Fibroblast of the conjunctiva (primary cell): Measurements from ENCODE around the gene MYO18A.
"Not testable (repeated sequence)": the region's sequence is repeated elsewhere in the genome, so short reads cannot be mapped to it uniquely, and the experiment has no call there.

Experiments
- DNase-seq: peaks from one replicate; pipeline ENCODE4 v3.0.0-alpha.2; 2010; ENCODE audit warnings: low read depth

Gene MYO18A

GRCh38 chr17:29148257-29148789, 31.9 kb downstream of the MYO18A start:
- no peak for DNase-seq

DNA sequence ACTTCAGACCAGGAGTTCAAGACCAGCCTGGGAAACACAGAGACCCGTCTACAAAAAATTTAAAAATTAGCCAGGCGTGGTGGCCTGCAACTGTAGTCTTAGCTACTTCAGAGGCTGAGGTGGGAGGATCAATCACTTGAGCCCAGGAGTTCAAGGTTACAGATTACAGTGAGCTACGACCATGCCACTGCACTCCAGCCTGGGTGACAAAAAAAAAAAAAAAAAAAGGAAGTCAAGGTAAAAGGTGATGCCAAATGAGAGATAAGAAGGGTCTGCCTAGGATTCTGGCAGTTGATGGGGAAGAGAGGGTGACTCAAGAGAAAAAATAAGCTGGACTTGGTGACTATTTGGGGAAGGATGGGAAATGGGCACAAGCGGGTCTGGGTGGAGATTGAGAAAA, 32.5 kb downstream of the MYO18A start:
- DNase-seq, result no peak

GRCh38 chr17:29147228-29147627, 33.0 kb downstream of the MYO18A start:
- DNase-seq, result not testable (repeated sequence)

DNA sequence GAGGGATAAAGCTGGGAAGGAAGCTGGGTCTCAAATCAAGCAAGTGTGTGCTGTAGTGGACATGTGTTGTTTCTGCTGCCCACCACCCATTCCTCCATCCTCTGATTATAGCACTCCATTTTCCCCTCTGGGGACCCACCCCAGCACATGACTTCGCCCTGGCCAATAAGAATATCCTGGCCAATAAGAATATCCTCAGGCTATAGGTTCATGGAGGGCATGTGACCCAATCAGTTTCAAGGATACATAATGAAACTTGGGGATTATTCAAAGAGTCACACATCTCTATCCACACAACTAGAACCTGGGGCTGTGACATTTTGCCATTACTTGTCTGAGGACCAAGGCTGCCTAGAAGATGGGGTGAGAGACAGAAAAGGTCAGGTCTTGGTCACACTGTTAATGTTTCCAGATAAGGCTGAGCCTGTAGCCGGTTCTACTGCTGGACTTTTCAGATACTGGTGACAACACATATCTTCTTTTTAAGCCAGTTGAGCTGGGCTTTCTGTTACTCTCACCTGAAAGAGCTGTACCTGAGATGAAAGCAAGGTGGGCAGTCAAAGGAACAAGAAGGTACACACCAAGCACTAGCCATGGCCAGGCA, 33.7 kb downstream of the MYO18A start:
- no peak for DNase-seq

DNA sequence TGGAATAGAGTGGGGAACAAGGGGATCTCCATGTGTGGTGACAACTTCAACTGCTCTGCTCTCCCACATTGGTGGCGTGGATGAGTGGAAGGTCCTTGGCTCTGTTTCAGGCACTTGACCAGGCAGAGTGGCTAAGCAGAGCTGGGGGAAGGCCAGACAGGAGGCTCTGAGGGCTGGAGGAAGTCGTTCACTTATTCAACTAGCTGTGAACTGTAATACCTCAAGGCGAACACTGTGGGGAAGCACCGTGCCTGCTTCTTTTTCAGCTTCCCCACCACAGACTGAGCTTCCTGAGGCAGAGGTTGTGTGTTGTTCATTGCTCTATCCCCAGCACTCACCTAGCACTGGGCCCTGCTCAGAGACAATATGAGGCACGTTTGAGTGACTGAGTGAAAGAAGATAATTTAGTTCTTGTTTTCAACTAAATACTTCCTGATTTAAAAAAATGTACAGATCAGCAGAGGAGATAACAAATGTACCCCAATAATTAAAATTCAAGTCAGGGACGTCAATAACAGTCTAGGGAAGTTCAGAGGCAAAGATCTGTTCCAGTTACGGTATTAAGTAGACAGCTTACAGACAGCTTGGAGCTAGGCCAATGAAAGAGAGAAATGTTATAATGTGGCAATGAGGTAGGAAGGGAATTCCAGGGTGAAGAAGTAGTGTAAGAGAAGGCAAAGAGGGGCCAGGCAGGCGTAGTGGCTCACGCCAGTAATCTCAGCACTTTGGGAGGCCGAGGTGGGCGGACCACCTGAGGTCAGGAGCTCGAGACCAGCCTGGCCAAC, 34.7 kb downstream of the MYO18A start:
- DNase-seq, result peak; percentile 78

GRCh38 chr17:29143894-29144293, 36.3 kb downstream of the MYO18A start:
- DNase-seq, result no peak

DNA sequence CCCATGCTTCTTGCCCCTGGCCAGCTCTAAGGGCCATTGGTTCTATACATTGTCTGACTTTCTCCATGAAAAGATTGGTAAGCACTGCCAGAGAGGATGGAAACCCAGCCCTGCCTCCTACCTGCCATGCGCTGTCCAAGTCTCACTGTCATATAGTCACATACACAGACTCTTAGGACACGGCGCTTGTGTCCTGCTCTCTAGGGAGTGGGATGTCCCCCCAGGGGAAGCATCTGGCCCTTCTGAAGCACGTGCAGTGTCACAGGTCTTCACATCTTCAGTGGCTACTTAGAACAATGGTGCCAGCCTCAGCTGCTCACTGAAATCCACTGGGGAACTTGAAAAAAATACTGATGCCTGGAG, 38.7 kb downstream of the MYO18A start:
- no peak for DNase-seq

- no peak for DNase-seq
Observed at GRCh38 chr17:29140631-29141513, 39.3 kb downstream of the MYO18A start.

- DNase-seq, result no peak
Observed at GRCh38 chr17:29140051-29140621, 40.1 kb downstream of the MYO18A start.

GRCh38 chr17:29138971-29139691, 41.1 kb downstream of the MYO18A start:
- DNase-seq, result no peak

DNA sequence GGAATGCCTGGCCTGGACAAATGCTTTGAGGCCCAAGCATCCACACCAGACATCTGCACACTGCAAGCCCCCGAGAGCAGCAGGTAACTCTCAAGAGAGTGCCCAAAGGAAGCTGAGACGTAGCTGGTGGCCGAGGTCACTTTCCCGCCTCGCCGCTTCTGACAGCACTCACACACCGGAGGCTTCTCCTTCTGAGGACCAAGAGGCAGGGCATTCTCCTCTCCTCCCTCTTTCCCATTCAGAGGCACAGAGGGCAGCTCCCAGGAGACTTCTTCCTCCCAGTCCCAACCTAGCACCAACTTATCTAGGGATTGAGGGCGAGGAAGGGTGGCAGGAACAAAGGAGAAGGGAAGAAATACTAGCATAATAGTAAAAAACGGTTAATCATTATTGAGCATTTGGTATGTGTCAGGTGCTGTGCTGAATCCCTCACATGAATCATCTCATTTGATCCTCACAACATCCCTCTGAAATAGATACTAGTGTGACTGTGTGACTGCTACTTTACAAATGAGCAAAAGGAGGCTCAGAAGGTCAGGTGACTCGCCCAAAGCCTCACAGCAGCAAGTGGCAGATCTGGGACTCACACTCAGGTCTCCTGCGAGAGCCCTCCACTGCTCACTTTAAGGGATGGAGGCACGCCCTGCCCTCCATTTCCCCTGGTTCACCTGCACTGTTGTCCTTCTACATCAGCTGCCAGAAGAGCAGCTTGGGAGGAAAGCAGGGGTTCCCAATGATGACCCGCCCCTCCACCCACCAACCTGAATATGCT, 41.8 kb downstream of the MYO18A start:
- DNase-seq, result no peak

DNA sequence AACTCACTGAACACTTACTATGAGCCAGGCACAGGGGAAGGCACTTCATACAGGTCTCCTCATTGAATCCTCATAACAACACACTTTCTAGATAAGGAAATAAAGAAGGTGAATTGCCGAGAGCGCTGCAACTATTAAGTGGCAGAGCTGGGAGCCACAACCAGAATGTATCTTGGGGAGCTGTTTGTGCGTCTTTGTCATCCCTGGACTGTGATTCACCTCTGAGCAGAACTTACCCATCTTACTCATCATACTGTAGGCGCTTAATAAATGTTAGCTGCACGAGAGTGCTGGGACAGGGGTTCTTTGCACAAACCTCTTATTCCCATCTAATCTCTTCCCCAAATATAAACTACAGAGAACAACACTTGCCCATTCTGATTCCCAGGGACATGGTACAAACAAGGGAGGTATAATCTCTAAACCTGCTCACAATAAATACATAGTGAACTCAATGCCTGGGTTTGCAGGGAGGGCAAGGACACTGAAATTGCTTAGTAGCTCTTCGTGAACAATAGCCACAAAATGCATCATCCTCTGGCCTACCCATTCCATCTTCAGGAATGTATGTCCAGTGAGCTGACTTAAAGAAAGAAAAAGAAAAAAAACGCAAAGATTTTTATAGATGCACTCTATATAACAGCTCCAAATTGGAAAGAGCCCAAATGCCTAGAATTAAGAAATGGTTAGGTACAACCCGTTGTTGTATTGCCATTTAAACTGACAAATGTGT, 43.0 kb downstream of the MYO18A start:
- DNase-seq, result no peak

DNA sequence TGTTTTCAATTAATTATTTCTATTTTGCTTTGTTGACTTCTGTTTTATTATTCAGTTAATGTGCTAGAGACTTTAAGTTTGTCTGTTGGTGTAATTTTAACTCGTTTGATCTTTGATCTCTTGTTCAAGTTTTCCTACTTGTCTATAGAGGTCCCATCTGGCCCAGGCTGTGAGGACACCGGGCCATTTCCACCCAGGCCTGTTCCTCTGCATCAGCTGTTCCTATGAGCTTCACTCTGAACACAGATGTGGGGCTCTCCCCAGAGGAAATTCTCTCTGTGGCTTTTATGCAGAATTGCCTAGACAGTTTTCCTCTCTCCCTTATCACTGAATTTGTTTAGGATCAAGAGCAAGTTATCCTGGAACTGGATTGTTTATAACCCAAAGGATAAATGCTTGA, 44.7 kb downstream of the MYO18A start:
- no peak for DNase-seq

DNA sequence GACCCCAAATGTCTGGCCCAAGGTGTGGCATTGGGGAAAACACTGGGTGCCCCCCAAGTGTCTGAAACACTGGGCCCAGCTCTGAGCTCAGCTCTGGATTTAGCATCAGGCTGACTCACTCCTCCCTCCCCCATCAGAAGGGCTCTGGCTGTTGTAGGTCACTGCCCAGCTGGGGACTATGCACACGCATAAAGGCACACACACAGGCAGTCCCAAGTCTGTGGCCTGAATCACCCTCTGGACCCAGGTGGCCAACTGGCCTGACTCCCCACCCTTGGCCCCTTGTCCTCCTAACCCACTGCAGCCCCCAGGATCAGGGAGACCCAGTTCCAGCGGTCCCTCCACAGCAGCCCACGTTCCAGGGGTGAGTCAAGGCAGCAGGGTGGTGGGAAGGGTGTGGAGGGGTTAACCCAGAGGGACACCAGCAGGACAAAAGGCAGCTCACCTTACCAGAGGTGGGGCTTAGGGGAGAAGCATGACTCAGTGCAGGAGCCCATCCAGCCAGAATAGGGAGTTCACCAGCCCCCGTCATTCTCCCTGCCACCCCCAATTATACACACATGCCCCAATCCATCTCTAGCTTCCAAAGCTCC, 47.0 kb downstream of the MYO18A start:
- DNase-seq, result peak; percentile 47

GRCh38 chr17:29131814-29132682, 48.1 kb downstream of the MYO18A start:
- peak; percentile 83 for DNase-seq

- DNase-seq, result no peak
Observed at GRCh38 chr17:29129731-29130130, 50.5 kb downstream of the MYO18A start.

DNA sequence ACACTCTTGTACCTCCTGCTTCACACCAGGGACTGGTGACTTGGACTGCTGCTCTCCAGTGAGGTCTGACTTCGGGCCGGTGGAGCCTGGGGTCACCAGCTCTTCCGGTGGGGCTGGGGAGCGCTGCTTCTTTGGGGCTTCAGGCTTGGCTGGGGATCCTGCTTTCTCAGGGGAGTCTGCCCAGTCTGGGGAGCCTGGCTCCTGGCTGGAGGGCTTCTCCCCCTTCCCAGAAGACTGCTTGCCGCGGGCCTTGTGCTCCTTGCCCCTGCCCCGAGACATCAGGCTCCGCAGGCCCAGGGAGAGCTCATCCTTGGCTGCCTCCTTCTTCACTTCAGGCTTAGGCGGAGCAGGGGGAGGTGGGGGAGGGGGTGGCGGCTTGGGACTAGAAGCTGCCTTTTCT, 52.4 kb downstream of the MYO18A start:
- no peak for DNase-seq

DNA sequence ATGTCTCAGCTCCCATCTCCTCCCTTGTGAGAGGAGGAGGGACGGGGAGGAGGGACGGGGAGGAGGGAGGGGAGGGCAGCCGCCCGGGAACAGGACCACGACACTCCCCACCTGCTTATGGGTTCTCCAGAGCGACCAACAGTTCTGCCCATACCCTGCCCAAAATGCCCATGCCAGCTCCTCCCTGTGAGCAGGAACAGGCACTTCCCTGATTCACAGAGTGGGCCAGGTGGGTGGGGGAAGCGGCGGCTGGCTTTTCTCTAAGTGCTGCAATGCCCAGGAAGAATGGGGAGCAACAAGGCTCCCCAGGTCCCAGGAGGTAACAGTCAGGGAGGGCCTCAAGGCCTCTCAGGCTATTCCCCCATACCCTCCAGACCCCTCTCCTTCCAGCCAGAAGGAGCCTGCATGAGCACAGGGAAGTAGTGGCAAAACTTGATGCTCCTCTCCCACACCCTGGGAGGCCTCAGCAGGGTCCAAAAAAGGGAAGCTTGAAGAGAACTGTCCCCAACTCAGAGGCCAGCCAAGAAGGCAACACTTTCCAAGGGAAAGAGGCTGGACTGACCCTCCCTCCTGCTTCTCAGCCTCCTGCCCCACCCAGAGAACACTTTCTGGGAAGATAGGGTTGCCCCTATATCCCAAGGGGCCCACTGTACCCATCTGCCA, 53.8 kb downstream of the MYO18A start:
- no peak for DNase-seq
